ENCODE data around the gene PMFBP1.

DNA sequence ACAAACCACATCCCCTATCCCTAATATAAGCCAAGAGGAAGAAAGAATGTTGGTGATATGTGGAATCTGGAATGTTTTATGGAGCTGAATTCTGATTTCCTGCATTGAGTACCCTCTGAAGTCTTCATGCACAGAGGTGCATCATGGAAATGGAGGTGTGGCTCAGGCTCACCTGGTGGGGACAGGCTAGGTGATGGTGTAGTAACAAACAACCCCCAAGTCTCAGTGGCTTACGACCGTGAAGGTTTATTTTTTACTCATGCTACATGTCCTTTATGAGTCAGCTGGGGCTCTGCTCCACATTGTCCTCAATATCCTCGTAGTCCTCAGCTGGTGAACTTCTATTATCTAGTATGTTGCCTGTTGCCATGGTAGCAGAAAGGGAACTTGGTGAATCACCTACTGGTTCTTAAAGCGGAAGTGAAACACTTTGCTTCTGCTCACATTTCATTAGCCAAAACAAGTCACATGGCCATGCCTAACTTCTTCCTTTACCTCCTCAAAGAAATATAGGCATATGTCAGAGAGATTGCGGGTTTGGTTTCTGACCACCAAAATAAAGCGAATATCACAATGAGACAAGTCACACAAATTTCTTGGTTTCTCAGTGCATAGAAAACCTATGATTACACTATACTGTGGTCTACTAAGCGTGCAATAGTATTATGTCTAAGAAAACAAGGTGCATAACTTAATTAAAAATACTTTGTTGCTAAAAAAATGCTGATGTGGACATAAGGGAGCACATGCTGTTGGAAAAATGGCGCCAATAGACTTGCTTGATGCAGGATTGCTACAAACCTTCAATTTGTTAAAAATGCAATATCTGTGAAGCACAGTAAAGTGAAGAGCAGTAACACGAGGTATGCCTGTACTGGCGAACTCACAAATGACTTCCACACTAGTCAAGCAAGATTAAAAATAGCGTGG is at the start of gene PMFBP1:
- TF ChIP-seq, protein P1, sequence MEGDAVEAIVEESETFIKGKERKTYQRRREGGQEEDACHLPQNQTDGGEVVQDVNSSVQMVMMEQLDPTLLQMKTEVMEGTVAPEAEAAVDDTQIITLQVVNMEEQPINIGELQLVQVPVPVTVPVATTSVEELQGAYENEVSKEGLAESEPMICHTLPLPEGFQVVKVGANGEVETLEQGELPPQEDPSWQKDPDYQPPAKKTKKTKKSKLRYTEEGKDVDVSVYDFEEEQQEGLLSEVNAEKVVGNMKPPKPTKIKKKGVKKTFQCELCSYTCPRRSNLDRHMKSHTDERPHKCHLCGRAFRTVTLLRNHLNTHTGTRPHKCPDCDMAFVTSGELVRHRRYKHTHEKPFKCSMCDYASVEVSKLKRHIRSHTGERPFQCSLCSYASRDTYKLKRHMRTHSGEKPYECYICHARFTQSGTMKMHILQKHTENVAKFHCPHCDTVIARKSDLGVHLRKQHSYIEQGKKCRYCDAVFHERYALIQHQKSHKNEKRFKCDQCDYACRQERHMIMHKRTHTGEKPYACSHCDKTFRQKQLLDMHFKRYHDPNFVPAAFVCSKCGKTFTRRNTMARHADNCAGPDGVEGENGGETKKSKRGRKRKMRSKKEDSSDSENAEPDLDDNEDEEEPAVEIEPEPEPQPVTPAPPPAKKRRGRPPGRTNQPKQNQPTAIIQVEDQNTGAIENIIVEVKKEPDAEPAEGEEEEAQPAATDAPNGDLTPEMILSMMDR (IDR thresholded peaks at IDR 0.05 in 4 of 5, conservative IDR thresholded peaks at IDR 0.05 in 1 of 5), result no peak
- no peak for TF ChIP-seq POLR2A (IDR thresholded peaks at IDR 0.05)
